Measurements from ENCODE around the gene DUSP9.

DNA sequence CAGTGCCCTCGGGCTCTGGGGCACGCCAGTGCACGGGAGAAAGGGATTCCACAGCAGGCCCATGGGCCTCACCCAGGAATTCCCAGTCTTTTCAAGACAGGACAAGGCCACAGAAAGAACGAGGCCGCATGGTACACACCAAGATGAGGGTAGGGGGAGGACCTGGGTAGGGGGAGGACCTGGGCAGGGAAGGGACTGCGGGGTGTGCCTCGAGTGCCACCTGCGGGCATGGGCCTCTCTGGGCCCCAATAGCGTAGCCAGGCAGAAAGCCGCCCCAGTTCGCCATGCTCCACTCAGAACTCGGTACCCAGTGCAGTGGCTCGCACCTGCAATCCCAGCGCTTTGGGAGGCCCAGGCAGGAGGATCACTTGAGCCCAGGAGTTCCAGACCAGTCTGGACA, 14.0 kb upstream of the DUSP9 start:
- TF ChIP-seq, protein P1, sequence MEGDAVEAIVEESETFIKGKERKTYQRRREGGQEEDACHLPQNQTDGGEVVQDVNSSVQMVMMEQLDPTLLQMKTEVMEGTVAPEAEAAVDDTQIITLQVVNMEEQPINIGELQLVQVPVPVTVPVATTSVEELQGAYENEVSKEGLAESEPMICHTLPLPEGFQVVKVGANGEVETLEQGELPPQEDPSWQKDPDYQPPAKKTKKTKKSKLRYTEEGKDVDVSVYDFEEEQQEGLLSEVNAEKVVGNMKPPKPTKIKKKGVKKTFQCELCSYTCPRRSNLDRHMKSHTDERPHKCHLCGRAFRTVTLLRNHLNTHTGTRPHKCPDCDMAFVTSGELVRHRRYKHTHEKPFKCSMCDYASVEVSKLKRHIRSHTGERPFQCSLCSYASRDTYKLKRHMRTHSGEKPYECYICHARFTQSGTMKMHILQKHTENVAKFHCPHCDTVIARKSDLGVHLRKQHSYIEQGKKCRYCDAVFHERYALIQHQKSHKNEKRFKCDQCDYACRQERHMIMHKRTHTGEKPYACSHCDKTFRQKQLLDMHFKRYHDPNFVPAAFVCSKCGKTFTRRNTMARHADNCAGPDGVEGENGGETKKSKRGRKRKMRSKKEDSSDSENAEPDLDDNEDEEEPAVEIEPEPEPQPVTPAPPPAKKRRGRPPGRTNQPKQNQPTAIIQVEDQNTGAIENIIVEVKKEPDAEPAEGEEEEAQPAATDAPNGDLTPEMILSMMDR (IDR thresholded peaks at IDR 0.05) = no peak
- no peak for TF ChIP-seq POLR2A (IDR thresholded peaks at IDR 0.05)

Measured in heart left ventricle (tissue), 13 donors.